HEK293T (cell line): ENCODE results near the gene UHRF1.

Experiments
- CTCF ChIA-PET: fragments of 350-600 bp; formaldehyde crosslinking; extraction: SDS; loops from one replicate; lab custom pipeline; 2021; ENCODE audit warnings: antibody characterized with exemption, inconsistent platforms; lab: Yijun Ruan, JAX
- POLR2A ChIA-PET: fragments of 350-600 bp; formaldehyde crosslinking; extraction: SDS; loops from one replicate; lab custom pipeline; 2020; ENCODE audit warnings: antibody characterized with exemption, inconsistent platforms; lab: Yijun Ruan, JAX
- DNase-seq: peaks from one replicate; pipeline ENCODE4 v3.0.0; 2012; ENCODE audit warnings: mixed read lengths; ENCODE audit errors: extremely low spot score
- ARNT ChIP-seq: fragments of 450-650 bp; IDR thresholded peaks from 2 replicates; pipeline ENCODE4 v1.6.1; 2017; ENCODE audit warnings: mild to moderate bottlenecking
- BHLHE40 ChIP-seq: fragments of 450-650 bp; IDR thresholded peaks from 2 replicates; pipeline ENCODE4 v1.6.1; 2016; ENCODE audit warnings: mild to moderate bottlenecking, moderate library complexity, borderline replicate concordance
- CTBP1 ChIP-seq: fragments of 450-650 bp; IDR thresholded peaks from 2 replicates; pipeline ENCODE4 v1.6.1; 2016; ENCODE audit warnings: borderline replicate concordance
- ELF4 ChIP-seq: fragments of 450-650 bp; IDR thresholded peaks from 2 replicates; pipeline ENCODE4 v1.6.1; 2017; ENCODE audit warnings: antibody characterized with exemption
- FOXA1 ChIP-seq: fragments of 450-650 bp; IDR thresholded peaks from 2 replicates; pipeline ENCODE4 v1.6.1; 2016; ENCODE audit warnings: mild to moderate bottlenecking
- FOXK2 ChIP-seq: fragments of 450-650 bp; IDR thresholded peaks from 2 replicates; pipeline ENCODE4 v1.6.1; 2016; ENCODE audit warnings: mild to moderate bottlenecking
- FOXM1 ChIP-seq: fragments of 450-650 bp; IDR thresholded peaks from 2 replicates; pipeline ENCODE4 v1.6.1; 2017; ENCODE audit warnings: mild to moderate bottlenecking, borderline replicate concordance
- HDGF ChIP-seq: fragments of 450-650 bp; IDR thresholded peaks from 2 replicates; pipeline ENCODE4 v1.6.1; 2017; ENCODE audit warnings: antibody characterized with exemption, borderline replicate concordance
- L3MBTL2 ChIP-seq: fragments of 450-650 bp; conservative IDR thresholded peaks from 2 replicates; pipeline ENCODE4 v1.6.1; 2016; ENCODE audit warnings: mild to moderate bottlenecking
- LEF1 ChIP-seq: fragments of 450-650 bp; IDR thresholded peaks from 2 replicates; pipeline ENCODE4 v1.6.1; 2017; ENCODE audit warnings: mild to moderate bottlenecking, borderline replicate concordance
- NFRKB ChIP-seq: fragments of 450-650 bp; IDR thresholded peaks from 2 replicates; pipeline ENCODE4 v1.6.1; 2016; ENCODE audit warnings: mild to moderate bottlenecking, moderate library complexity
- SP1 ChIP-seq: fragments of 450-650 bp; IDR thresholded peaks from 2 replicates; pipeline ENCODE4 v1.6.1; 2017
- SUZ12 ChIP-seq: fragments of 450-650 bp; IDR thresholded peaks from 2 replicates; pipeline ENCODE4 v1.6.1; 2016; ENCODE audit warnings: mild to moderate bottlenecking
- TARDBP ChIP-seq: fragments of 450-650 bp; IDR thresholded peaks from 2 replicates; pipeline ENCODE4 v1.6.1; 2016
- ZNF384 ChIP-seq: fragments of 450-650 bp; IDR thresholded peaks from 2 replicates; pipeline ENCODE4 v1.6.1; 2016
- TF ChIP-seq, protein P1 (sequence below): fragments of 450-650 bp; IDR thresholded peaks from 2 replicates; pipeline ENCODE4 v1.6.1; 2016

Gene UHRF1

DNA sequence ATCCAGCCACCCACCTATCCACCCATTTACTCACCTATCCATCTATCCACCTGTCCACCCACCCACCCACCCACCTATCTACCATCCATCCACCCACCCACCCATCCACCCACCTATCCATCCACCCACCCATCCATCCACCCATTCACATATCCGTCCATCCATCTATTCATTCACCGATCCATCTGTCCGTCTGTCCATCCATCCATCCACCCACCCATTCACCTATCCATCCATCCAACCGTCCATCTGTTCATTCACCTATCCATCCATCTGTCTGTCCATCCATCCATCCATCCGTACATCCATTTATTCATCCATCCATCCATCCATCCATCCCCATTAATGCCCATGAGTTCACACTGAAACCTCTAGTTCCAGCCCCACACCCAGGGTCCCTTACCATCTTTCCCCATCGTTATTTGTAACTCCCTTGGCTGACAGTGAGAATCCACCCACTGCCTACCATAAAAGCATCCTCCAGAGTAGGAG, 90.9 kb downstream of the UHRF1 start:
- CTCF ChIA-PET, result no interaction called here
- TF ChIP-seq ELF4 (no peak), FOXK2 (no peak), SUZ12 (no peak), TARDBP (no peak), HDGF (no peak), CTBP1 (no peak), NFRKB (no peak), BHLHE40 (no peak), LEF1 (no peak), ZNF384 (no peak), FOXA1 (no peak), FOXM1 (no peak), SP1 (no peak)
- TF ChIP-seq, protein P1, sequence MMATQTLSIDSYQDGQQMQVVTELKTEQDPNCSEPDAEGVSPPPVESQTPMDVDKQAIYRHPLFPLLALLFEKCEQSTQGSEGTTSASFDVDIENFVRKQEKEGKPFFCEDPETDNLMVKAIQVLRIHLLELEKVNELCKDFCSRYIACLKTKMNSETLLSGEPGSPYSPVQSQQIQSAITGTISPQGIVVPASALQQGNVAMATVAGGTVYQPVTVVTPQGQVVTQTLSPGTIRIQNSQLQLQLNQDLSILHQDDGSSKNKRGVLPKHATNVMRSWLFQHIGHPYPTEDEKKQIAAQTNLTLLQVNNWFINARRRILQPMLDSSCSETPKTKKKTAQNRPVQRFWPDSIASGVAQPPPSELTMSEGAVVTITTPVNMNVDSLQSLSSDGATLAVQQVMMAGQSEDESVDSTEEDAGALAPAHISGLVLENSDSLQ, result no peak

DNA sequence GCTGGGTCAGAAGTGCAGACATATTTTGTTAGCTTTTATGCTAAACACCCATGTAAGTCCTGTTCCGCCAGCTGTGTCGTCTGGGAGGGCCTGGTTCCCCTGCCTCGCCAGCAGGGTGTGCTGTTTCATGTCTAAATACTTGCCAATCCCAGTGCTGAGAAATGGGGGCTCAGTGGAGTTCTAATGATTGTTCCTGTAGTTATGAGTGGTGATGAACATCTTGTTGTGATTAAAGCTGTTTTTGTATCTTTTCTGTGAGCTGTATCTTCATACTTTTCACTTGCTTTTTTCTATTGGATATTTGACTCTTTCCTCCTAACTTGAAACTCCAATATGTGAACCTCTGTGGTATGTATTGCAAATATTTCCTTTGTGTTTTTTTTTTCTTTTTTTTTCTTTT, 92.3 kb downstream of the UHRF1 start:
- DNase-seq, result peak; percentile 65
- ChIA-PET POLR2A (no interaction called here), CTCF (interaction anchor here (0.9 to 1.5 kb wide), 3 partner anchors 25 to 30 kb away, joined by 3 to 7 read pairs (median 4); no protein-coding TSS in a partner anchor)
- TF ChIP-seq FOXK2 (no peak), FOXM1 (no peak), LEF1 (no peak), TARDBP (no peak), CTBP1 (no peak), HDGF (no peak), ELF4 (no peak), FOXA1 (no peak), SUZ12 (no peak), SP1 (no peak), L3MBTL2 (no peak), ARNT (no peak), BHLHE40 (no peak)
- TF ChIP-seq, protein P1, result no peak

More for the DNA sequence above, 90.9 kb downstream of the UHRF1 start:
- DNase-seq, result no peak
- POLR2A ChIA-PET, result no interaction called here

DNA sequence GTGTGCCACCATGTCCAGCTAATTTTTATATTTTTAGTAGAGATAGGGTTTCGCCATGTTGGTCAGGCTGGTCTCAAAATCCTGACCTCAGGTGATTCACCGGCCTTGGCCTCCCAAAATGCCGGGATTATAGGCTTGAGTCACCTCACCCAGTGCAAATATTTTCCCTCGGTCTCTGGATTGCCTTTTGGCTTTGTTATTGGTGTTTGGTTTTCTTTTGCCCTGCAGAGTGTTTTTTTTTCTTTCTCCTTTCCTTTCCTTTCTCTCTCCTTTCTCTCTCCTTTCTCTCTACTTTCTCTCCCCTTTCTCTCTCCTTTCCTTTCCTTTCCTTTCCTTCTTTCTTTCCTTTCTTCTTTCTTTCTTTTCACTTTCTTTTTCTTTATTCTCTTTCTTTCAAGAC, 92.8 kb downstream of the UHRF1 start:
- ChIA-PET CTCF (interaction anchor here (0.6 to 1.5 kb wide), 2 partner anchors 20 to 25 kb away, joined by 6 to 7 read pairs; no protein-coding TSS in a partner anchor), POLR2A (no interaction called here)
- TF ChIP-seq SUZ12, result no peak
- TF ChIP-seq FOXK2, result no peak
- no peak for TF ChIP-seq NFRKB
- TF ChIP-seq CTBP1, result no peak
- no peak for TF ChIP-seq TARDBP
- TF ChIP-seq L3MBTL2, result no peak
- no peak for TF ChIP-seq SP1
- no peak for TF ChIP-seq HDGF
- TF ChIP-seq ZNF384, result no peak
- no peak for TF ChIP-seq FOXA1
- no peak for TF ChIP-seq BHLHE40
- DNase-seq, result no peak

DNA sequence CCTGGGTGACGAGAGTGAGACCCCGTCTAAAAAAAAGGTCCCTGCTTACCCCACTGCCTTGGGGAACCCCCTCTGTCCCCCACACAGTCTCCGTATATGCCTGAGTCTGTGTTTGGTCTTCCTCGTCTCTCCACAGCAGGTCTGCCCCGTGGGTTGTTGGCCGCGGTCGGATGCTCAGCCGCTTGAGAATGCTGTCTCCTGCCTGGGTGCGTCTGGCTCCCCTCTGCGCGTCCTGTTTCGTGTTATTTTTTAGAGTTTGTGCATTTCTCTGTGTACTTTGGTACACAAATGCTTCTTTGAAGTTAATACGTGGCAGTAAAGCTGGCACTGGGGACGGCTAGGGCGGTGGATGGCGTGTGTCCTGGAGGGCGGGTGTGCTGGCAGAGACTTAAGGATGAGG, 94.5 kb downstream of the UHRF1 start:
- DNase-seq, result no peak
- TF ChIP-seq TARDBP, result no peak
- no peak for TF ChIP-seq FOXA1
- TF ChIP-seq SUZ12, result no peak
- TF ChIP-seq, protein P1, result no peak
- no peak for TF ChIP-seq ZNF384
- CTCF ChIA-PET, result interaction anchor here (1.0 kb wide), 1 partner anchor 28 kb away, joined by 3 read pairs; no protein-coding TSS in a partner anchor
- POLR2A ChIA-PET, result interaction anchor here (0.7 kb wide), 1 partner anchor 35 kb away, joined by 3 read pairs; the partner anchor contains the start of gene KDM4B

DNA sequence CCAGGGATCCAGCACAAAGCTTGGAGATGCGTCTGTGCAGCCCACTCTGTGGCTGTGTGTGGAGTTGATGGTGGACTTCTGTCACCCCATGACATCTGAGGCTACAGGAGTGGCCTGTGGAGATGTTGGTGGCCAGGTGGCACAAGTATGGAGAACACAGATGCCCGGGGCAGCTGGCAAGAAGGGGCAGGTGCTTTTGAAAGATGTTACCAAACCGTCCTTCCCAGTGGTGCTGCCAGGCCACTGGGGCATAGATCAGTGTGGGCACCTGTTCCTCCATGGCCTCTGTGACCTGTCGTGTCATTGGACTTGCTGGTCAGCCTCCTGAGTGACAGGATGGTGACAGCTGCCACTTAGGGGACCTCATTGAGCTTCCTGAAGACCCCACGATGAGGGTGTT, 95.8 kb downstream of the UHRF1 start:
- POLR2A ChIA-PET, result no interaction called here
- no peak for TF ChIP-seq TARDBP
- no peak for TF ChIP-seq HDGF
- TF ChIP-seq SUZ12, result no peak
- no peak for TF ChIP-seq L3MBTL2
- TF ChIP-seq ELF4, result no peak
- TF ChIP-seq FOXM1, result no peak
- TF ChIP-seq ZNF384, result no peak
- no peak for TF ChIP-seq FOXA1
- TF ChIP-seq SP1, result no peak
- no peak for TF ChIP-seq LEF1
- no peak for TF ChIP-seq FOXK2
- TF ChIP-seq CTBP1, result no peak
- TF ChIP-seq BHLHE40, result no peak
- DNase-seq, result no peak
- CTCF ChIA-PET, result no interaction called here

DNA sequence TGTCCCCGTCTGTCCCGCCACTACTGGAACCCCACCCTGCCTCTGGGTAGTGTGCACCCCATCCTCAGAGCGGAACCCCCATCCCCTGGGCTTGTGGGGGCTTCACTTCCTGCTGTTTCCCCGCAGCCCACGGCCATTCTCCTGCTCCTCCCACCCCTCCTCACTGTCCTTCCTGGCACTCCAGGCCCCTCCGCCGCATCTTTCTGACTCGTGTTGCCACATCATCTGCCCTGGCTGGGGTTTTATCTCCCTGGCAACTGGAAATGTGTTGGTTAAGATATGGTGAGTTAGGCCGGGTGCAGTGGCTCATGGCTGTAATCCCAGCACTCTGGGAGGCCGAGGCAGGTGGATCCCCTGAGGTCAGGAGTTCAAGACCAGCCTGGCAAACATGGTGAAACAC, 96.9 kb downstream of the UHRF1 start:
- ChIA-PET CTCF (no interaction called here), POLR2A (no interaction called here)
- TF ChIP-seq FOXK2, result no peak
- TF ChIP-seq, protein P1, result no peak
- TF ChIP-seq CTBP1, result no peak
- TF ChIP-seq ELF4, result no peak
- TF ChIP-seq ZNF384, result no peak
- TF ChIP-seq BHLHE40, result no peak
- TF ChIP-seq FOXM1, result no peak
- no peak for TF ChIP-seq TARDBP
- DNase-seq, result no peak
